HepG2 (cell line): ENCODE data around the gene PAPOLB. TPM values are rescaled to one million over a fixed set of nuclear protein-coding genes. Genes with fewer than 3 reads are reported as not detected.

Experiments
- ATAC-seq: fragments of 200-7000 bp; cut with Tn5 transposase; 3 replicates; pipeline ENCODE4 v1.9.1; 2020; ENCODE audit warnings: mild to moderate bottlenecking, moderate library complexity
- BruUV-seq: library from RNA; stranded (reverse); fragments of 400-500 nt; replicated peaks from 2 replicates; lab custom pipeline; 2021; lab: Mats Ljungman, UMichigan
- CTCF ChIA-PET: fragments of 300-600 bp; formaldehyde crosslinking; extraction: SDS; loops from one replicate; lab custom pipeline; 2021; ENCODE audit warnings: low total read pairs, inconsistent platforms, low intra/inter-chr PET ratio; lab: Yijun Ruan, JAX
- POLR2A ChIA-PET: fragments of 350-600 bp; sonication (Branson Sonifier 250); formaldehyde crosslinking; loops from one replicate; lab custom pipeline; 2020; ENCODE audit warnings: antibody characterized with exemption, inconsistent platforms; lab: Yijun Ruan, JAX
- DNase-seq: peaks from one replicate; pipeline ENCODE4 v3.0.0-alpha.2; 2015; ENCODE audit warnings: low spot score
- FAIRE-seq: peaks from 3 replicates; lab custom pipeline; 2011; peaks lifted over from hg19 to GRCh38; lab: Jason Lieb, UNC
- H2AFZ ChIP-seq: one replicate; pipeline ENCODE4 v1.6.1; 2011; ENCODE audit warnings: low read length, inconsistent platforms
- H3K27ac ChIP-seq: fragments of 300-600 bp; 3 replicates; pipeline ENCODE4 v1.8.0; 2011; ENCODE audit warnings: mixed run types, mild to moderate bottlenecking, mixed read lengths, low read length, inconsistent platforms; ENCODE audit not compliant: insufficient read depth; ENCODE audit errors: extremely low read length
- H3K27me3 ChIP-seq, 2 experiments: fragments of 200-600 bp in 1 of 2; 2 replicates in 1 of 2; 3 replicates in 1 of 2; pipeline versions ENCODE4 v1.6.0 to v1.8.0; 2011; ENCODE audit warnings: low read length in 2 of 2, mild to moderate bottlenecking in 2 of 2, moderate library complexity in 2 of 2, inconsistent platforms in 1 of 2; ENCODE audit not compliant: insufficient read depth in 2 of 2, control insufficient read depth in 1 of 2
- H3K36me3 ChIP-seq, 2 experiments: fragments of 200-600 bp in 1 of 2; replicated peaks in 1 of 2; 2 replicates in 1 of 2; 3 replicates in 1 of 2; pipeline versions ENCODE4 v1.5.1 to v1.8.0; 2011; ENCODE audit warnings: low read length in 2 of 2, inconsistent platforms in 1 of 2; ENCODE audit not compliant: insufficient read depth in 2 of 2, control insufficient read depth in 1 of 2
- H3K4me1 ChIP-seq: 2 replicates; pipeline ENCODE4 v1.5.1; 2012; ENCODE audit warnings: low read length, inconsistent platforms; ENCODE audit not compliant: insufficient read depth
- H3K4me2 ChIP-seq: 2 replicates; pipeline ENCODE4 v1.6.0; 2011; ENCODE audit warnings: low read depth, low read length, inconsistent platforms
- H3K4me3 ChIP-seq, 3 experiments: fragments of 200-600 bp in 1 of 3; sonication (generic), shearing (Covaris generic) in 1 of 3; replicated peaks in 1 of 3; 2 replicates each; pipeline ENCODE4 v1.5.1; 2011 to 2016; ENCODE audit warnings: low read length in 3 of 3, inconsistent platforms in 2 of 3, low read depth in 2 of 3, mild to moderate bottlenecking in 2 of 3, control low read depth in 1 of 3, mixed read lengths in 1 of 3; ENCODE audit not compliant: insufficient read depth in 1 of 3
- H3K79me2 ChIP-seq: one replicate; pipeline ENCODE4 v1.6.1; 2011; ENCODE audit warnings: low read length, inconsistent platforms; ENCODE audit not compliant: insufficient read depth
- H3K9ac ChIP-seq: 2 replicates; pipeline ENCODE4 v1.6.0; 2011; ENCODE audit warnings: mild to moderate bottlenecking, low read depth, low read length, inconsistent platforms; ENCODE audit not compliant: insufficient read depth
- H3K9me3 ChIP-seq: 2 replicates; pipeline ENCODE4 v1.5.1; 2012; ENCODE audit warnings: mild to moderate bottlenecking, low read length
- H4K20me1 ChIP-seq: 2 replicates; pipeline ENCODE4 v1.6.0; 2011; ENCODE audit warnings: inconsistent platforms, mild to moderate bottlenecking, low read length, moderate library complexity; ENCODE audit not compliant: insufficient read depth
- BCLAF1 ChIP-seq: fragments of 450-650 bp; IDR thresholded peaks from 2 replicates; pipeline ENCODE4 v1.6.1; 2017; ENCODE audit warnings: mild to moderate bottlenecking
- HDAC6 ChIP-seq: fragments of 200-600 bp; sonication (generic); IDR thresholded peaks from 2 replicates; pipeline ENCODE4 v1.7.0; 2017; ENCODE audit warnings: mild to moderate bottlenecking, antibody characterized with exemption, low read length, low read depth
- HMG20A ChIP-seq: IDR thresholded peaks from 2 replicates; pipeline ENCODE4 v1.6.1; 2016; ENCODE audit warnings: borderline replicate concordance
- KLF6 ChIP-seq: IDR thresholded peaks from 2 replicates; pipeline ENCODE4 v1.8.0; 2016; ENCODE audit warnings: missing biosample characterization, missing genetic modification reagents
- MATR3 ChIP-seq: sonication (generic); formaldehyde crosslinking; IDR thresholded peaks from 2 replicates; pipeline ENCODE4 v1.4.0; 2020; ENCODE audit warnings: missing genetic modification reagents
- MTA3 ChIP-seq: sonication (generic); formaldehyde crosslinking; IDR thresholded peaks from 2 replicates; pipeline ENCODE4 v1.4.0; 2020; ENCODE audit warnings: missing genetic modification reagents
- NAIF1 ChIP-seq: sonication (generic); formaldehyde crosslinking; IDR thresholded peaks from 2 replicates; pipeline ENCODE4 v1.5.0; 2020; ENCODE audit warnings: mild to moderate bottlenecking, missing genetic modification reagents, borderline replicate concordance
- RELA ChIP-seq: sonication (generic); formaldehyde crosslinking; IDR thresholded peaks from 2 replicates; pipeline ENCODE4 v1.4.0; 2020; ENCODE audit warnings: missing genetic modification reagents
- ZNF251 ChIP-seq: sonication (generic); formaldehyde crosslinking; IDR thresholded peaks from 2 replicates; pipeline ENCODE4 v1.9.0; 2021; ENCODE audit warnings: mild to moderate bottlenecking, missing genetic modification reagents
- ZNF331 ChIP-seq: sonication (generic); formaldehyde crosslinking; IDR thresholded peaks from 2 replicates; pipeline ENCODE4 v1.4.0; 2020; ENCODE audit warnings: missing genetic modification reagents
- ZNF354B ChIP-seq: sonication (generic); formaldehyde crosslinking; IDR thresholded peaks from 2 replicates; pipeline ENCODE4 v1.8.0; 2022; ENCODE audit warnings: mild to moderate bottlenecking, missing genetic modification reagents
- ZNF724P ChIP-seq: sonication (generic); formaldehyde crosslinking; IDR thresholded peaks from 2 replicates; pipeline ENCODE4 v1.8.0; 2022; ENCODE audit warnings: missing genetic modification reagents, borderline replicate concordance
- ZNF768 ChIP-seq: sonication (generic); formaldehyde crosslinking; IDR thresholded peaks from 2 replicates; pipeline ENCODE4 v1.4.0; 2020; ENCODE audit warnings: missing genetic modification reagents
- ZNF879 ChIP-seq: sonication (generic); formaldehyde crosslinking; IDR thresholded peaks from 2 replicates; pipeline ENCODE4 v1.8.1; 2023; ENCODE audit warnings: missing genetic modification reagents
- WGBS: methylation state at CpG from one replicate; pipeline ENCODE4 v1.1.6; 2017; ENCODE audit warnings: low lambda C conversion rate; 5-methylcytosine and 5-hydroxymethylcytosine counted together
- in situ Hi-C: cut with HindIII; loops from 2 replicates; pipeline ENCODE4 v1.10.0; 2017; ENCODE audit warnings: low pct_unique_long_range_greater_than_20kb; ENCODE audit not compliant: extremely low pct_ligation_motif_present
- intact Hi-C: fragments of 100-400 bp; cut with micrococcal nuclease; formaldehyde crosslinking; loops from one replicate; pipeline ENCODE4 v1.10.0; 2022; ENCODE audit not compliant: unreplicated experiment
- polyA plus RNA-seq, 8 experiments: library from polyadenylated mRNA; depleted of rRNA in 3 of 8; stranded (reverse) in 7 of 8; unstranded in 1 of 8; fragments of >200 nt; fragmentation: Illumina TruSeq in 4 of 8; extraction: Trizol in 4 of 8; gene quantifications; 2 replicates each; pipeline versions ENCODE4 v1.2.1 to v1.2.3, GENCODE V29; 2011 to 2016; ENCODE audit warnings: low read depth in 4 of 8, missing spikeins in 1 of 8, mixed read lengths in 1 of 8; ENCODE audit not compliant: insufficient read depth in 1 of 8
- total RNA-seq, 5 experiments: library from RNA; depleted of rRNA; stranded (reverse); fragments of >200 nt; fragmentation: Illumina TruSeq; extraction: Trizol; gene quantifications; 2 replicates each; pipeline ENCODE4 v1.2.3, GENCODE V29; 2016; ENCODE audit warnings: low read depth in 1 of 5
- TF ChIP-seq, protein P1 (sequence below): sonication (generic); formaldehyde crosslinking; IDR thresholded peaks from 2 replicates; pipeline ENCODE4 v1.4.0; 2020; ENCODE audit warnings: mild to moderate bottlenecking, missing genetic modification reagents

The PAPOLB gene
- total and polyA plus RNA-seq, 2 of the 13 experiments (the other 11 are each of a cell fraction or from before 2014, with no cell fraction given), result not detected

- CTCF ChIA-PET, result interaction anchor here (0.6 to 3.5 kb wide), 4 partner anchors 54 to 346 kb away, joined by 3 to 47 read pairs (median 22); partner anchors contain the start of gene RADIL
- H3K79me2 ChIP-seq, result no peaks in the 10 kb centered on the region
- DNase-seq (no peak), FAIRE-seq (no peak), ATAC-seq (no peak)
- H3K9me3 ChIP-seq, result no peaks in the 10 kb centered on the region
- no peak overlapping the region for H3K9ac ChIP-seq
- H2AFZ ChIP-seq, result no peak overlapping the region
- 36% methylated on average over 6 of the region's 17 CpGs for WGBS
- H3K36me3 ChIP-seq, result no peaks in the 10 kb centered on the region
- H3K27ac ChIP-seq, result no peak overlapping the region
- no peaks in the 10 kb centered on the region for H3K4me1 ChIP-seq
- no peak overlapping the region for H3K4me3 ChIP-seq
- POLR2A ChIA-PET, result no interaction called here
- H3K27me3 ChIP-seq, result peaks cover 0 to 28% of the 10 kb centered on the region in 2 experiments; a peak in 4 of 5 replicates
- H4K20me1 ChIP-seq, result no peaks in the 10 kb centered on the region
- no peak overlapping the region for H3K4me2 ChIP-seq
- BruUV-seq, result no TSS peak
- intact Hi-C loops (no loop called here), in situ Hi-C loops (no loop called here)
- TF ChIP-seq ZNF354B, result no peak
- no peak for TF ChIP-seq ZNF879 (CRISPR knock-in tag)
- TF ChIP-seq RELA (CRISPR knock-in tag), result no peak
- TF ChIP-seq ZNF331 (CRISPR knock-in tag), result no peak
- TF ChIP-seq HMG20A (CRISPR knock-in tag), result no peak
- TF ChIP-seq ZNF251 (CRISPR knock-in tag), result no peak
- no peak for TF ChIP-seq KLF6 (CRISPR knock-in tag)
- no peak for TF ChIP-seq ZNF768
- TF ChIP-seq ZNF724P, result no peak
- no peak for TF ChIP-seq HDAC6
- TF ChIP-seq MTA3, result no peak
- TF ChIP-seq MATR3 (CRISPR knock-in tag), result no peak
- TF ChIP-seq, protein P1, sequence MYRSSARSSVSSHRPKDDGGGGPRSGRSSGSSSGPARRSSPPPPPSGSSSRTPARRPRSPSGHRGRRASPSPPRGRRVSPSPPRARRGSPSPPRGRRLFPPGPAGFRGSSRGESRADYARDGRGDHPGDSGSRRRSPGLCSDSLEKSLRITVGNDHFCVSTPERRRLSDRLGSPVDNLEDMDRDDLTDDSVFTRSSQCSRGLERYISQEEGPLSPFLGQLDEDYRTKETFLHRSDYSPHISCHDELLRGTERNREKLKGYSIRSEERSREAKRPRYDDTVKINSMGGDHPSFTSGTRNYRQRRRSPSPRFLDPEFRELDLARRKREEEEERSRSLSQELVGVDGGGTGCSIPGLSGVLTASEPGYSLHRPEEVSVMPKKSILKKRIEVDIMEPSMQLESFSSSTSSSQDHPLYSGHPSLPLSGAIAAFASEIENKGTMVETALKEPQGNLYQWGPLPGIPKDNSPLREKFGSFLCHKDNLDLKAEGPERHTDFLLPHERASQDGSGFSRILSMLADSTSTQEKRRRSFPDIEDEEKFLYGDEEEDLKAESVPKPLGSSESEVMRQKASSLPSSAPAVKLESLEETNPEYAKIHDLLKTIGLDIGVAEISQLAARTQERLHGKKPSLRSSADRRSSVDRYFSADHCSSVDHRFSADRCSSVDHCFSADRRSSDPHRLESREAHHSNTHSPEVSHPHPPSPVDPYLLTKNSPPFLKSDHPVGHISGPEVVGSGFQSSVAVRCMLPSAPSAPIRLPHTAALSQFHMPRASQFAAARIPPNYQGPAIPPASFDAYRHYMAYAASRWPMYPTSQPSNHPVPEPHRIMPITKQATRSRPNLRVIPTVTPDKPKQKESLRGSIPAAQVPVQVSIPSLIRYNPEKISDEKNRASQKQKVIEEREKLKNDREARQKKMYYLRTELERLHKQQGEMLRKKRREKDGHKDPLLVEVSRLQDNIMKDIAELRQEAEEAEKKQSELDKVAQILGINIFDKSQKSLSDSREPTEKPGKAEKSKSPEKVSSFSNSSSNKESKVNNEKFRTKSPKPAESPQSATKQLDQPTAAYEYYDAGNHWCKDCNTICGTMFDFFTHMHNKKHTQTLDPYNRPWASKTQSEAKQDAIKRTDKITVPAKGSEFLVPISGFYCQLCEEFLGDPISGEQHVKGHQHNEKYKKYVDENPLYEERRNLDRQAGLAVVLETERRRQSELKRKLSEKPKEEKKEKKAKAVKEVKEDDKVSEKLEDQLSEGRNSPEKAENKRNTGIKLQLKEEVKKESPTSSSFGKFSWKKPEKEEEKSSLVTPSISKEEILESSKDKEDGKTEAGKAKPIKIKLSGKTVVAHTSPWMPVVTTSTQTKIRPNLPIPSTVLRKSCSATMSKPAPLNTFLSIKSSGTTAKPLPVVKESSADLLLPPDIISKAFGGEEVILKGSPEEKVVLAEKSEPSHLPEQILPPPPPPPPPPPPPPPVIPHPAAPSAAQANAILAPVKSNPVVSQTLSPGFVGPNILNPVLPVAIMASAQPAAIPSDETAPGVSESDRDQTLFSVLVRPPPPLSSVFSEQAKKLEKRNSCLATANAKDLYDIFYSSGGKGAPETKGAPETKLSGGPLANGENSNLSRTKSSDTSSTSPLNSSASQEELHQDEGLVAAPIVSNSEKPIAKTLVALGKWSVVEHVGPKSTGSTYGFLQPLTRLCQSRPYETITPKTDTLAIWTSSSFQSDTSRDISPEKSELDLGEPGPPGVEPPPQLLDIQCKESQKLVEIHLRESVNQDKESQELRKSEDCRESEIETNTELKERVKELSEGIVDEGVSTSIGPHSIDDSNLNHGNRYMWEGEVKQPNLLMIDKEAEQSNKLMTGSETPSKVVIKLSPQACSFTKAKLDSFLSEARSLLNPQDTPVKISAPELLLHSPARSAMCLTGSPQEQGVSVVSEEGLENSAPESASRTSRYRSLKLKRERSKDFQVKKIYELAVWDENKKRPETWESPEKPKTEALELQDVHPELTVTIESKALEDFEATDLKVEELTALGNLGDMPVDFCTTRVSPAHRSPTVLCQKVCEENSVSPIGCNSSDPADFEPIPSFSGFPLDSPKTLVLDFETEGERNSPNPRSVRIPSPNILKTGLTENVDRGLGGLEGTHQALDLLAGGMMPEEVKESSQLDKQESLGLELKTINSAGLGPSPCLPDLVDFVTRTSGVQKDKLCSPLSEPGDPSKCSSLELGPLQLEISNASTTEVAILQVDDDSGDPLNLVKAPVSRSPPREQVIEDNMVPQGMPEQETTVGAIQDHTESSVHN, result no peak
- no peak for TF ChIP-seq NAIF1 (CRISPR knock-in tag)
- no peak for TF ChIP-seq BCLAF1
These were observed 33.0 kb downstream of the PAPOLB start for GRCh38 chr7:4828720-4829383.
